Stimulated activated naive CD8-positive, alpha-beta T cell treated with anti-CD3 and anti-CD28 coated beads, Interleukin-15, amount 100 ng/mL, for 72 hours (primary cell): ENCODE measurements around the gene TMC6.
A peak's percentile ranks its signal among the peaks of the same experiment; 100 is the strongest.
"Not testable (repeated sequence)": the region's sequence is repeated elsewhere in the genome, so short reads cannot be mapped to it uniquely, and the experiment has no call there.

Experiments
- ATAC-seq: fragments of 150-1000 bp; cut with Tn5 transposase; 2 replicates; pipeline ENCODE4 v1.10.0; 2021; ENCODE audit warnings: mild to moderate bottlenecking, moderate library complexity
- DNase-seq, 2 donors: peaks; one replicate each; pipeline ENCODE4 v3.0.0; 2021 to 2022
- H3K27ac Mint-ChIP-seq, 2 donors: one replicate each; pipeline ENCODE4 v1.8.0; 2022; ENCODE audit warnings: mild to moderate bottlenecking in 2 of 2, mixed read lengths in 2 of 2, moderate library complexity in 2 of 2
- H3K27me3 Mint-ChIP-seq: one replicate; pipeline ENCODE4 v1.8.0; 2022; ENCODE audit warnings: mixed read lengths
- H3K4me1 Mint-ChIP-seq: one replicate; pipeline ENCODE4 v1.8.0; 2022; ENCODE audit warnings: mild to moderate bottlenecking, mixed read lengths
- H3K4me3 Mint-ChIP-seq, 2 donors: one replicate each; pipeline ENCODE4 v1.8.0; 2022; ENCODE audit warnings: mild to moderate bottlenecking in 2 of 2, mixed read lengths in 2 of 2, moderate library complexity in 1 of 2
- H3K9me3 Mint-ChIP-seq, 2 donors: one replicate each; pipeline ENCODE4 v1.8.0; 2022; ENCODE audit warnings: mixed read lengths in 2 of 2

The TMC6 gene

GRCh38 chr17:78122931-78123249 is 5.7 kb downstream of the TMC6 start:
- H3K4me3 Mint-ChIP-seq: peak overlapping the region; percentile 89 to 94
- no peaks in the 10 kb centered on the region for H3K27me3 Mint-ChIP-seq
- H3K9me3 Mint-ChIP-seq: no peaks in the 10 kb centered on the region
- peaks cover 91% of the 10 kb centered on the region for H3K4me1 Mint-ChIP-seq
- no peak for DNase-seq
- H3K27ac Mint-ChIP-seq: peak overlapping the region in 1 of 2 donors; percentile 2
- ATAC-seq: no peak

- peaks cover 93% of the 10 kb centered on the region for H3K4me1 Mint-ChIP-seq
- H3K27ac Mint-ChIP-seq: peak overlapping the region in 1 of 2 donors; percentile 2
- ATAC-seq: no peak
- DNase-seq: no peak
- no peaks in the 10 kb centered on the region for H3K9me3 Mint-ChIP-seq
- peak overlapping the region; percentile 89 to 94 for H3K4me3 Mint-ChIP-seq
- H3K27me3 Mint-ChIP-seq: no peaks in the 10 kb centered on the region
These were observed 6.2 kb downstream of the TMC6 start for GRCh38 chr17:78122216-78122930.

DNA sequence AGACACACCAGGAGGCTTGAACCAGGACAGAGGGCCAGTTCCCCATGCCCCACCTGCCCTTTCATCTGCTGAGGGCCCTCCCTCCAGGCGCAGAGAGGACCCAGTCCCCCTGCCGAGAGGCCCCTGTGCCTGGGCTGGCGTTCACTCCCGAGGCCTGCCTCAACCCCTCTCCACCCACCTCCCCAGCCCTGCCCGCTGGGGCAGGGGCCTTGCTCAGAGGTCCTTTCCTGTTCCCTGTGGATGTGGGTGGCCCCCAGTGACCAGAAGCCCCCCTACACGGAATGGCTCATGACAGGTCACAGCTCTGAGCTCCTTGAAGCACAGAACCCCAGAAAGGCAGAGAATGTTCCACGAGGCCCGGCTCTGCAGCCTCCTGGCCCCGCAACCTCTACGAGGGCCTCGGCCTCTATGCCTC is 6.7 kb downstream of the TMC6 start:
- Mint-ChIP-seq H3K4me1 (peaks cover 93% of the 10 kb centered on the region), H3K4me3 (peak overlapping the region; percentile 89 to 94), H3K9me3 (no peaks in the 10 kb centered on the region), H3K27ac (peak overlapping the region; percentile 75 to 92), H3K27me3 (no peaks in the 10 kb centered on the region)
- ATAC-seq (no peak), DNase-seq (no peak)

GRCh38 chr17:78120971-78121800 is 7.4 kb downstream of the TMC6 start:
- H3K27ac Mint-ChIP-seq: peak overlapping the region; percentile 75 to 92
- ATAC-seq (peak; percentile 81), DNase-seq (peak; percentile 54 to 74)
- no peaks in the 10 kb centered on the region for H3K9me3 Mint-ChIP-seq
- no peaks in the 10 kb centered on the region for H3K27me3 Mint-ChIP-seq
- peak overlapping the region; percentile 89 to 94 for H3K4me3 Mint-ChIP-seq
- H3K4me1 Mint-ChIP-seq: peaks cover 89% of the 10 kb centered on the region

DNA sequence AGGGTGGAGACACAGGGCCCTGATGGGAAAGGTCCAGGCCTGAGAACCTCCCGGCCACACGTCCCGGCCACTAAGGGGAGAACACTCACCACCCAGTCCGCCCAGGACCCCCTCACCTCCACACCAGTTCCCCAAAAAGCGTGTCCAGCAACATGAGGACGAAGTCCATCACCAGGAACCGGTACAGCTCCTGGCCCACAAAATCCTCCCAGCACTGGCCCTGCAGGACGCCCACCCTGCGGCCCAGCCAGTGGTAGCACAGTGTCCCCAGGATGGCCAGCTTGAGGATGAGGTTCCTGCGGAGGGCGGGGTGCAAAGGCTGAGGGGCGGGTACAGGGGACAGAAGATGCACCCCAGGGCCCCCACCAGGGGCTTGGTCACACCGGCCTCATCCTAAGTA is 8.0 kb downstream of the TMC6 start:
- DNase-seq: no peak
- ATAC-seq: no peak
- Mint-ChIP-seq H3K27ac (peak overlapping the region; percentile 2 to 59), H3K9me3 (no peaks in the 10 kb centered on the region), H3K4me1 (peaks cover 83% of the 10 kb centered on the region), H3K27me3 (no peaks in the 10 kb centered on the region), H3K4me3 (peak overlapping the region; percentile 89 to 94)

- Mint-ChIP-seq H3K27me3 (no peaks in the 10 kb centered on the region), H3K9me3 (no peaks in the 10 kb centered on the region), H3K27ac (no peak overlapping the region), H3K4me3 (no peak overlapping the region), H3K4me1 (peaks cover 79% of the 10 kb centered on the region)
- no peak for DNase-seq
- no peak for ATAC-seq
These were observed 9.7 kb downstream of the TMC6 start for GRCh38 chr17:78118801-78119241.

GRCh38 chr17:78117027-78117981 is 11.3 kb downstream of the TMC6 start:
- Mint-ChIP-seq H3K4me3 (peak overlapping the region in 1 of 2 donors; percentile 59), H3K27me3 (no peaks in the 10 kb centered on the region), H3K9me3 (no peaks in the 10 kb centered on the region), H3K27ac (peak overlapping the region in 1 of 2 donors; percentile 89), H3K4me1 (peaks cover 79% of the 10 kb centered on the region)
- ATAC-seq: no peak
- peak in 1 of 2 donors; percentile 38 for DNase-seq

GRCh38 chr17:78116411-78116810 is 12.1 kb downstream of the TMC6 start:
- Mint-ChIP-seq H3K4me1 (peaks cover 72% of the 10 kb centered on the region), H3K27ac (no peak overlapping the region)

DNA sequence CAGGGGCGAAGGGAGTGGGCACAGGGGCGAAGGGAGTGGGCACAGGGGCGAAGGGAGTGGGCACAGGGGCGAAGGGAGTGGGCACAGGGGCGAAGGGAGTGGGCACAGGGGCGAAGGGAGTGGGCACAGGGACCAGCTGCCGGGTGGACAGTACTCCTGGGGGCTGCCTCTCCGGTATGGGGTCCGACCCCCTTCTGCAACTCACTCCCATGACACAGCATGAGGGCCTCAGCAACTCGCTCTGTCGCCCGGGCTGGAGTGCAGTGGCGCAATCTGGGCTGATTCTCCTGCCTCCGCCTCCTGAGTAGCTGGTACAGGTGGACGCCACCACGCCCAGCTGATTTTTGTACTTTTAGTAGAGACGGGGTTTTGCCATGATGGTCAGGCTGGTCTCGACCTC is 12.8 kb downstream of the TMC6 start:
- not testable (repeated sequence) for H3K9me3 Mint-ChIP-seq, ATAC-seq, H3K27ac Mint-ChIP-seq, DNase-seq, H3K27me3 Mint-ChIP-seq, H3K4me3 Mint-ChIP-seq
- peaks cover 72% of the 10 kb centered on the region for H3K4me1 Mint-ChIP-seq

More at GRCh38 chr17:78116411-78116810, 12.1 kb downstream of the TMC6 start:
- Mint-ChIP-seq H3K27me3 (no peaks in the 10 kb centered on the region), H3K9me3 (no peaks in the 10 kb centered on the region), H3K4me3 (no peak overlapping the region)
- no peak for ATAC-seq
- peak in 1 of 2 donors; percentile 7 for DNase-seq

DNA sequence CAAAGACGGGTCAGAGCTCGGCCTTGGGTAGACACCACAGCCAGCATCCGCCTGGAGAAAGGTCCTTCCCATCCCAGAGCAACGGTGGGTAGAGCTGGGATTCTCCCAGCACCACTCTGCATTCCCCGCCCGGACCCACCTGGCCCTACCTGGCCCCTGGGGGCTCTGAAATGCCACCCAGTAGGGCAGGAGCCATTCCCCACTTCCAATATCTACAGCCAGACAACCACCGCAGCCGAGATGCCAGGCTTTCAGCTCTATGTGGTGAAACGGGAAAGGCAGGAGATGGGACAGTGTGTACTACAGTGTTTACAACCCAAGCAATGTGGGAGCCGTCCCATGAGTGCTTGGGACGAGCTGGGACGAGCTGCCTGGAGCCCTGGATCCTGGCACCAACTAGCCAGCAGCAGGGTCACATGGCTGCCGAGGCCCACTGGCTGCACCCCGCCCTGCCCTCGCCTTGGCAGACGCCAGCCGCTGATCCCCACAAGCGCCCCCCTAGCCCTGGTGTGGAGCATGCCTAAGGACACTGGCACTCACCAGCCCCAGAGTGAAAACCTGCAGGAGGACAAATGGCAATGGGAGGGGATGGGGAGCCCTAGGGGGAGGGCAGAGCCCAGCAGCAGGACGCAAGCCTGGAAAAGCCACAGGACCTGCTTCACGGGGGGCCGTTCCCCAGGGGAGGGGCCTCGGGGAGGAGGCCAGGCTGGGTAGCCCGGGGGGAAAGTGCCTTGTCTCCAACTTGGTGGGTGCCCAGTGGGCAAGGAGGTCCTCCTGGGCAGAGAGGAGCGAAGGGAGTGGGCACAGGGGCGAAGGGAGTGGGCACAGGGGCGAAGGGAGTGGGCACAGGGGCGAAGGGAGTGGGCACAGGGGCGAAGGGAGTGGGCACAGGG is 13.5 kb downstream of the TMC6 start:
- DNase-seq (no peak), ATAC-seq (no peak)
- Mint-ChIP-seq H3K9me3 (no peaks in the 10 kb centered on the region), H3K4me1 (peaks cover 69% of the 10 kb centered on the region), H3K27me3 (no peaks in the 10 kb centered on the region), H3K4me3 (no peak overlapping the region), H3K27ac (peak overlapping the region in 1 of 2 donors; percentile 96)

- Mint-ChIP-seq H3K27ac (peak overlapping the region; percentile 89 to 96), H3K27me3 (no peaks in the 10 kb centered on the region), H3K4me1 (peaks cover 66% of the 10 kb centered on the region), H3K4me3 (peak overlapping the region; percentile 56 to 61), H3K9me3 (no peaks in the 10 kb centered on the region)
- DNase-seq: peak in 1 of 2 donors; percentile 81
- peak; percentile 93 for ATAC-seq
These were observed 14.5 kb downstream of the TMC6 start for GRCh38 chr17:78113804-78114785.

- no peaks in the 10 kb centered on the region for H3K27me3 Mint-ChIP-seq
- ATAC-seq (peak; percentile 61), DNase-seq (peak; percentile 81)
- H3K4me1 Mint-ChIP-seq: peaks cover 66% of the 10 kb centered on the region
- peak overlapping the region; percentile 29 to 56 for H3K4me3 Mint-ChIP-seq
- H3K27ac Mint-ChIP-seq: peak overlapping the region; percentile 88 to 90
- no peaks in the 10 kb centered on the region for H3K9me3 Mint-ChIP-seq
These were observed 15.8 kb downstream of the TMC6 start for GRCh38 chr17:78112518-78113471.
